Skeletal muscle satellite cell (primary cell): ENCODE data around the gene ZSWIM6.
A peak's percentile ranks its signal among the peaks of the same experiment; 100 is the strongest.
"Not testable (repeated sequence)": the region's sequence is repeated elsewhere in the genome, so short reads cannot be mapped to it uniquely, and the experiment has no call there.

Experiments used
- H3K27me3 ChIP-seq: 2 replicates; pipeline ENCODE4 v1.7.0; 2013; ENCODE audit warnings: low read length; ENCODE audit not compliant: control insufficient read depth, insufficient read depth
- H3K36me3 ChIP-seq: 2 replicates; pipeline ENCODE4 v1.7.0; 2013; ENCODE audit warnings: mild to moderate bottlenecking, control low read depth, low read length; ENCODE audit not compliant: insufficient read depth
- H3K4me1 ChIP-seq: 2 replicates; pipeline ENCODE4 v1.7.0; 2013; ENCODE audit warnings: low read length; ENCODE audit not compliant: control insufficient read depth, insufficient read depth
- H3K4me2 ChIP-seq: 2 replicates; pipeline ENCODE4 v1.7.0; 2013; ENCODE audit warnings: mild to moderate bottlenecking, low read length
- H3K4me3 ChIP-seq: 2 replicates; pipeline ENCODE4 v1.7.0; 2013; ENCODE audit warnings: low read length
- H3K9ac ChIP-seq: 2 replicates; pipeline ENCODE4 v1.7.0; 2013; ENCODE audit warnings: mild to moderate bottlenecking, low read depth, low read length, moderate library complexity
- H3K9me3 ChIP-seq: replicated peaks from 2 replicates; pipeline ENCODE4 v1.7.0; 2013; ENCODE audit warnings: mild to moderate bottlenecking, control low read depth, low read length

Gene ZSWIM6

DNA sequence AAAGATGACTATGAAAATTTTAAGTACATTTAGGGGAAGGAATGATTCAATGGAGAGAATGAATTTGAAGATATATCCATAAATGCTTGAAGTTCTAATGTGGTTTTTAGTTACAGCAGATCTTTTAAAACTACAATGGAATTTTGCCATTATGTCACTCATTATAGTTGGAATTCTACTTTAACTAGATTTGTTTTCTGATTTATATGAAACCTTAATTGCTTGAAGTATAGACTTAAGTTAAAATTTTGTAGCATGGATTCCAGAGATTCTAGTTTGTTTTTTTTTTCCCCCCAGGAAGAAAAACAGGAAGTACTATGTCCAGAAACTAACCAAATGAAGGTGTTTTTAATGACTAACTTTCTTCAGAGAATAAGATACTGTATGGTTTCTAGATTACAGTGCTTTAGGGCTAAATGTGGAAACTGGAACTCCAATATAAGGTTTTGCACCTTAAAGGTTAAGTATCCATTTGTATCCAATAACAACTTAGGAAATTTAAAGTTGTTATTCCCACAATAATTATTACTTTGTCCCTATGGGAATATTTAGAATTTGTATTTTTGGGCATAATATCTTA, 70.3 kb downstream of the ZSWIM6 start:
- no peak overlapping the region for H3K4me3 ChIP-seq
- H3K4me2 ChIP-seq, result no peak overlapping the region
- H3K27me3 ChIP-seq, result no peaks in the 10 kb centered on the region
- peaks cover 29% of the 10 kb centered on the region for H3K4me1 ChIP-seq
- no peaks in the 10 kb centered on the region for H3K9me3 ChIP-seq
- no peaks in the 10 kb centered on the region for H3K36me3 ChIP-seq
- no peak overlapping the region for H3K9ac ChIP-seq

GRCh38 chr5:61402970-61403900, 71.2 kb downstream of the ZSWIM6 start:
- no peak overlapping the region for H3K4me3 ChIP-seq
- no peaks in the 10 kb centered on the region for H3K36me3 ChIP-seq
- peaks cover 32% of the 10 kb centered on the region for H3K4me1 ChIP-seq
- no peaks in the 10 kb centered on the region for H3K27me3 ChIP-seq
- no peak overlapping the region for H3K4me2 ChIP-seq
- H3K9me3 ChIP-seq, result no peaks in the 10 kb centered on the region
- no peak overlapping the region for H3K9ac ChIP-seq

GRCh38 chr5:61405511-61406295, 73.6 kb downstream of the ZSWIM6 start:
- Histone ChIP-seq H3K4me1 (peaks cover 48% of the 10 kb centered on the region), H3K9ac (no peak overlapping the region)

GRCh38 chr5:61406497-61406896, 74.4 kb downstream of the ZSWIM6 start:
- H3K36me3 ChIP-seq, H3K9me3 ChIP-seq, H3K27me3 ChIP-seq, H3K9ac ChIP-seq, H3K4me2 ChIP-seq, H3K4me3 ChIP-seq: not testable (repeated sequence)
- H3K4me1 ChIP-seq, result peaks cover 43% of the 10 kb centered on the region

More at GRCh38 chr5:61405511-61406295, 73.6 kb downstream of the ZSWIM6 start:
- no peaks in the 10 kb centered on the region for H3K9me3 ChIP-seq
- H3K4me2 ChIP-seq, result no peak overlapping the region
- no peak overlapping the region for H3K4me3 ChIP-seq
- H3K36me3 ChIP-seq, result no peaks in the 10 kb centered on the region
- H3K27me3 ChIP-seq, result no peaks in the 10 kb centered on the region

DNA sequence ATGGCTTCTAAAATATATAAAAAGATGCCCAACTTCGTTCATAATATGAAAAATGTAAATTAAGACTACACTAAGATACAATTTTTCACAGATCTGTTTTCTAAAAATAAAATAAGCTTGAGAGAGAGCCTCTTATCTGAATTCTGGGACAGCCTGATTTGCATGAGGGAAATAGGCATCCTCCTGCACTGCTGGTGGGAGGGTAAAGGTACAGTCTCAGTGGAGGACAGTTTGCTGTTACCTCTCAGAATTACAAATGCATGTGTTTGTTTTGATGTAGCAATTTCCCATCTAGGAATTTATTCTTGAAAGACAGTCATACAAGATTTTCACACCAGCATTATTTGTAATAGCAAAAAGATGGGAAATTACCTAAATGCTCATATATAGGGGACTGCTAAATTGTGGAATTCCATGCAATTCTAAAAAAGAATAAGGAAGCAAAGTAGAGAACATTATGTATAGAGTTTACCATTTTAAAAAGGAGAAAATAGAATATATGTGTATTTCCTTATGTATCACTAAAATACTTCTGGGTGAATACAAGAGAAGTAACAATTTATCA, 75.7 kb downstream of the ZSWIM6 start:
- Histone ChIP-seq H3K9ac (peak overlapping the region; percentile 15), H3K4me1 (peaks cover 30% of the 10 kb centered on the region), H3K27me3 (no peaks in the 10 kb centered on the region), H3K9me3 (no peaks in the 10 kb centered on the region), H3K4me3 (no peak overlapping the region), H3K4me2 (no peak overlapping the region), H3K36me3 (no peaks in the 10 kb centered on the region)

DNA sequence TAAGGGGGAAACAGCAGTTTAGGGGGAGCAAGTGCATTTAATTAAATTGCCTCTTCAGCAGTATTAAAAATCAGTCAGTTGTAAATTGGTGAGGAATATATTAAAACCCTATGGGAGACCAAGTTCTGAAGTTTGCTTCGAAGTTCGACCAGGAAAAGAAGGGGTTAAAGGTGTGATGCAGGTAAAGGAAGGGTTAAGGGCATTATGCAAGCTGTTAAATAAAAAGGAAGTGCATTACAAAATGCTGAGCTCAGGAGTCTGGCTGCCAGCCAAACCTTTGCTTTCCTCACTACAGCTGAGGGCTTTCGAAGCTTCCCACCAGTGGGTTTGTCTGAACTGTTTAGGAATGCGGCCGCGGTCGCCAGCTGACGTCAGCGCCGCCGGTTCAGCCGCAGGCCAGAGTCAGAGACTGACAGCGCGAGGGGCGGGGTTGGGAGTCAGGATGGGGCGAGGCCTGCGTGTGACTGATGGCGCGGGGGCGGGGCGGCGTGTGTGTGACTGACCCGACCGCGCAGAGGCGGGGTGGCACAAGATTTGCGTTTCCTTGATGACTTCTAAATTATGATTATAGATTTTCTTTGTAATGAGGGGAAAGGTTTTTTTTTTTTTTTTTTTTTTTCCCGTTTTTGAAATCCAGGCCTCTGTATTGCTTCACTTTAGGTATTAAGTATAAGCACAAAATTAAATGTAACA, 76.6 kb downstream of the ZSWIM6 start:
- Histone ChIP-seq H3K36me3 (no peaks in the 10 kb centered on the region), H3K4me1 (peaks cover 25% of the 10 kb centered on the region), H3K27me3 (no peaks in the 10 kb centered on the region), H3K9ac (peak overlapping the region; percentile 81), H3K4me2 (peak overlapping the region; percentile 78), H3K4me3 (peak overlapping the region; percentile 46), H3K9me3 (no peaks in the 10 kb centered on the region)

DNA sequence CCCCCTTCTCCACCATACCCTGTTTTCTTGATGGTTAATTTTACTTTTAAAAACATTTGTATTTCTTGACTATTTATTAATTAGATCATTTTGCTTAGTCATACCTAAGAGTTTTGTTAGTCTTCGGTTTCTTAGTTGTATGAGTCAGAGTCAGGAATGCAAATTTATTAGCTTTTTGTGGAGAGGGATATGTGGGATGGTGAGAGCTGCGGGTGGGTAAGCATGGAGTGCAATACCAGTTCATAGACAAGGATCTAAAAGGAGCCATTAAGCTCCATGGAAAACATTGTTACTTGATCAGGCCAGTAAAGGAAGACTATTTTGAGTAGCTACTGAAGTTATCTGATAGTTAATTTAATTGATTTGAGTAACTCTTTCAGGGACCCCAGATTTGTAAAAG, 77.5 kb downstream of the ZSWIM6 start:
- H3K4me3 ChIP-seq, result peak overlapping the region; percentile 46

GRCh38 chr5:61410811-61411210, 78.8 kb downstream of the ZSWIM6 start:
- H3K4me2 ChIP-seq, result no peak overlapping the region
- H3K9me3 ChIP-seq, result no peaks in the 10 kb centered on the region
- peaks cover 25% of the 10 kb centered on the region for H3K4me1 ChIP-seq
- H3K9ac ChIP-seq, result no peak overlapping the region
- no peaks in the 10 kb centered on the region for H3K36me3 ChIP-seq
- H3K4me3 ChIP-seq, result no peak overlapping the region
- no peaks in the 10 kb centered on the region for H3K27me3 ChIP-seq

More for the DNA sequence above, 77.5 kb downstream of the ZSWIM6 start:
- Histone ChIP-seq H3K27me3 (no peaks in the 10 kb centered on the region), H3K36me3 (no peaks in the 10 kb centered on the region), H3K9me3 (no peaks in the 10 kb centered on the region), H3K4me2 (peak overlapping the region; percentile 78), H3K9ac (peak overlapping the region; percentile 81), H3K4me1 (peaks cover 25% of the 10 kb centered on the region)

GRCh38 chr5:61412361-61412760, 80.3 kb downstream of the ZSWIM6 start:
- H3K9me3 ChIP-seq, result no peaks in the 10 kb centered on the region
- H3K4me3 ChIP-seq, result no peak overlapping the region
- no peaks in the 10 kb centered on the region for H3K27me3 ChIP-seq
- H3K36me3 ChIP-seq, result no peaks in the 10 kb centered on the region
- H3K4me2 ChIP-seq, result no peak overlapping the region
- peaks cover 27% of the 10 kb centered on the region for H3K4me1 ChIP-seq
- H3K9ac ChIP-seq, result no peak overlapping the region

DNA sequence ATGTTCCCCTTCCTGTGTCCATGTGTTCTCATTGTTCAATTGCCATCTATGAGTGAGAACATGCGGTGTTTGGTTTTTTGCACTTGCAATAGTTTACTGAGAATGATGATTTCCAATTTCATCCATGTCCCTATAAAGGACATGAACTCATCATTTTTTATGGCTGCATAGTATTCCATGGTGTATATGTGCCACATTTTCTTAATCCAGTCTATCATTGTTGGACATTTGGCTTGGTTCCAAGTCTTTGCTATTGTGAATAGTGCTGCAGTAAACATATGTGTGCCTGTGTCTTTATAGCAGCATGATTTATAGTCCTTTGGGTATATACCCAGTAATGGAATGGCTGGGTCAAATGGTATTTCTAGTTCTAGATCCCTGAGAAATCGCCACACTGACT, 81.1 kb downstream of the ZSWIM6 start:
- H3K4me2 ChIP-seq, H3K4me3 ChIP-seq, H3K36me3 ChIP-seq, H3K9me3 ChIP-seq, H3K9ac ChIP-seq, H3K27me3 ChIP-seq: not testable (repeated sequence)
- peaks cover 21% of the 10 kb centered on the region for H3K4me1 ChIP-seq

GRCh38 chr5:61414806-61415205, 82.7 kb downstream of the ZSWIM6 start:
- Histone ChIP-seq H3K4me2 (no peak overlapping the region), H3K27me3 (no peaks in the 10 kb centered on the region), H3K36me3 (no peaks in the 10 kb centered on the region), H3K4me3 (no peak overlapping the region), H3K9me3 (no peaks in the 10 kb centered on the region), H3K9ac (no peak overlapping the region), H3K4me1 (peaks cover 10% of the 10 kb centered on the region)
